Measurements from ENCODE around the gene MPDZ.

The MPDZ gene

DNA sequence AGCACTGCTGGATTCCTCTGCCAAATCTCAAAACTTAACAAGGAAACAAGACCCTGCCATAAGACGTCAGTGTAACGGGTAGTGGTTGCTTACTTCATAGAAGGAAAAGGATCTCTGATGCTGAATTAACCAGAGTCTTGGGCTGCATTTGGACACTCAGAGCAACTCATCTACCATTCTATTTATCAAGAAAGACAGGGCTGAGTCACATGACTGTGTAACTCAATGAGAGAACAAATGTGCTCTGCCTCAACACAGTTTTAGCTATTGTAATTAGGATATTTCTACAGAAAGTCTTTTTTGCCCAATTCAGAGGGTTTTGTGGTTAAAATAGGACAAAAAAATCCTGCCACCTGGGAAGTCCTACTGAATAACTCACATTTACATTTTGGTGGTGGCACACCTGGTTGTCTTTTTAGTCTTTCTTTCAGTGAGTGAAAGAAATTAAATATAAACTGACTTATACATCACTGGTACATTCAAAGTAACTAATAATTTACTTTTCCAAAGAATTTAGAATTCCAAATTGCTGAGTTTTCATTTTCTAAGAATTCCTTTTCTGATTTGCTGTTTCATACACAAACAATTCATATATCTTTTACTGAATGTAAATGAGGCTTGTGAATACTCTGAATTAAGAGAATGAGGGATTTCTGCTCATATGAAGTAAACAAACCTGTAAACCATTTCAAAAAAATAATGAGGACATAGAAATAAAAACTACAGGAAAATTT, 104.4 kb downstream of the MPDZ start:
- DNase-seq, result no peak

DNA sequence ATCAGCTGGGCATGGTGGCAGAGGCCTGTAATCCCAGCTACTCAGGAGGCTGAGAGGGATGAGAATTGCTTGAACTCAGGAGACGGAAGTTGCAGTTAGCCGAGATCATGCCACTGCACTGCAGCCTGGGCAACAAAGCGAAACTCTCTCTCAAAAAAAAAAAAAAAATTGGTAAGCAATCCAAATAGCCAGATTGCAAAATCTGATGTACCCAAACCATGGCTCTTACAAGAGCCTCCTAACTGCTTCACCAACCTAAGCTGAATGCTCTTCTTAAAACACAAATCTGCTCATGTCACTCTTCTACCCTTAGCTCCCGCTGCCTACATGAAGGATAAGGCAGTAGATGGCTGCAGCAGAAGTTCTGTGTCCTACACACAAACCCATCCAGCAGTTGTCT, 105.9 kb downstream of the MPDZ start:
- DNase-seq, result no peak

DNA sequence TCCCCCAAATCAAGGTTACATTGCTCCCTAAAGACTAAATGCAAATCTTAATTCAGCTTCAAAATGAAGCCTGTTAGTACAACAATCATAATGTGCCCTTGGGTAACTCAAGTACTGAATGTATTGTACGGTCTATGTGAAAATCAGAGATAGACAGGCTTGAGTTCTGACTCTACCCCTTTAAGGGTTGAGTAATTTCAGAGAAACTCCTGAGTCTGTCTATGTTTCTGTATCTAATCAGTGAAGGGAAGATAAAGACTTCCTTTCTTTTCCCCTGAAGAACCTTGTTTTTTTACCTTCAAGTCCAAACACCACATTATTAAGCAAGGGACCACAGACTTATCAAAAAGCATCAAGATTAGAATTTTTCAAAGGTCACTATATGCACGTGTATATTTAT, 108.2 kb downstream of the MPDZ start:
- no peak for DNase-seq

DNA sequence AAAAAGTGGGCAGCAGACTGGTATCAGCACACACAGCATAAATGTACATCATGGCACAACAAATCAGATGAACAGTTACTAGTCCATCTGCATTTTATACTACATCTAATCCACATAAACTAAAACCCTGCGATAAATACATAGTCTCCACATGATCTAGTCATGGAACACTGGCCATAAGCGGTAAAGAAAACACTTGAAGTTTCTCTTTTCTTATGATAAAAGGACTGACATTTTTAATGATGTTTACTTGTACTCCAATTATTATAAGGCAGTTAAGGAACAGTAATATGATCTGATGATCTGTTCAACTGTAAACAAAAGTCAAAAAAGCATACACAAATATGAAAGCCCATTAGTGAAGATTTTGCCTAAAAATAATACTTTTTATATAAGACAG, 112.5 kb downstream of the MPDZ start:
- no peak for DNase-seq

DNA sequence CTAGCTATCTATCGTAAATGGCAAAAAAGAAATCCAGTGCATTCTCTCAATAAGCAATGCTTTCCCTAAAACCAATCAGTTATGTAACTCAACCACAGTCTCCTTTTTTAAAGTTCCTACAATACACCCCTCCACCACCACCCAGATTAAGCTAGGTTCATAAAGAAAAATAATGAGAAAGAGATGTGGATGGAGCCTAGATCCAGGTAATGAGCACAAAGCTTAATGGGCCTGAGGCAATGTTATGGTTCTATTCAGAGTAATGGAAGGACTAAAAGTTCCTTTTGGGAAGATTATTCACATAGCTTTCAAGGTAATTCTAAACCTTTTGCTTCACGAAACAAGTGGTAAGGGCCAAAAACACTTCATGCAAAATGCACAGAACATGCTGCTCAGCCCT, 113.5 kb downstream of the MPDZ start:
- no peak for DNase-seq

DNA sequence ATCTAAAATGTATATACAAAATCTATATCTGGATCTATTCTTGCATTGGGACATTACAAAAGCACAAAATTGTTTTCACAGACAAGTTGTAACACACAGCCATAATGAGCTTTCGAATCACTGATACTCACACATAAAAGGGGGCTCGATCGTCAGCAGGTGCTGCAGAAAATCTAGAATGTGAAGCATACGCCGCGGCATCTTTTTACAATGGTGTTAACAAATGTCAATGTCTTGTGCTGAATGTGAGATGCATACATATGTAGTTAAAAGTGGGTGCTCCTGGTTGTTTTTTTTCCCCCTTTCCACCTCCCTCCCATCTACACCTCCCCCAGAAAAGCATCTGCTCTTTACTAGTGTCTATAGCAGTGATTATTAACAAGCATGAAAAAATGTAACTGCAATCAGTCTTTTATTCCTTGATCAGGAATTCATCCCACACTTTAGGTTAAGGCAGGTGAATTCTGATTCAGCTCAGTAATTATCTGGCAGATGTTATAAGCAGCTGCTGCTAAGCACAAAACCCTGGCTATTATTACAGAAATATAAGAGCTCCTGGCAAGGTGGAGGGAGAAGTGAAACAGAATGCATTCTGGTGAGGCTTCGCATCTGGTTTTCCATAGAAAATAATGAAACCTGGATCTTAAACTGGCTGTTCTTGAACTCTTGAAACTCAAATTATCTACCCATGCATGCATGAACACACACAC, 114.1 kb downstream of the MPDZ start:
- no peak for DNase-seq

DNA sequence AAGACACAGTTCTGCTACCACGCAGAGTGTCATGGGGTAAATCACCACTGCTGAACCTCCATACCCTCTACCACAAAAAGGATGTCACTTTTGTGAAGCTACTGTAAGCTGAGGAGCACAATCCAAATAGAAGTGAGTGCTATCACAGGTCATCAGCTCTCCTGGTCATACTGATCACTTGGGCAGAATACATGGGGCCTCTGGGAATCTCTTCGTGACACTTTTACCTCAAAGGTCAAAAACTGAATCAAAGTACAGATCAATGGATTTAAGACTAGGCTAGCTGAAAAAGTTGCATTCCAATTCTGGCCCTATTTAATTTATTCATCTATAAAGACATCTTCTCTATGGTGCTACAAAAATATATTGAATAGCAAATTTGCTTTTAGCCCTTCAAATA, 115.5 kb downstream of the MPDZ start:
- no peak for DNase-seq

DNA sequence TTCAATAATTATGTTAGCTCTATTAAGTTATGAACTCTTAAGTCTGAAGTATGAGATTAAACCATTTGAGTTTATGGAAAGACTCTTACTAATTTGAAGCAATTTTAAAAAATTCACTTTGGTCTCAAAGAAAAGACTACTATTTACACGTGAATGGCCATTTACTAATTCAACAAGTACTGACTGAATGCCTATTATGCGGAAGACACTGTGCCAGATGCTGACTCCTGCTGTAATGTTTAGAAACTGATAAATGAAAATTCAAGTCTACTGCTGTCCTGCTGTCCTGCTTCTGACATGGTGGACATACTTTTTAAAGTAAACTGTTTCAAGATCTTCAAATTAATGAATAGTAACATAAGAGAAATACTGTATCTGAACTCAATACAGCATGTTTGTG, 116.2 kb downstream of the MPDZ start:
- DNase-seq, result no peak

DNA sequence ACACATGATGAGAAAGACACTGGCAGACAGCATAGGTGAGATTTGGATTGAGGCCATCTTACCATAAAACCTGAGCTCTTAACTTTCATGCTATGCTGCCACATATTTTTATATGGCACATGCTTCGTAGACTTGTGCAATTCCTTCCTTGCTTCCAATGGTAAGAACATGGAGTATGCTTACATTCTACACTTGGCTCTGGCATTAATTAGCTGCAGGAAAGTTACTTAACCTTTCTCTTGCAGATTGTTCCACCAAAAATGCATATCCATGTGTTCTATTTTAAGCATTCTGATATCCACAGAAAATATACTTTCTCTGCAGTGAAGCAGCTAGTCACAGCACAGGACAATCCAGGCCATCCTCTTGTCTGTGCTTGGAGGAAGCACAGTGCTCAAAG, 119.4 kb downstream of the MPDZ start:
- DNase-seq, result no peak

DNA sequence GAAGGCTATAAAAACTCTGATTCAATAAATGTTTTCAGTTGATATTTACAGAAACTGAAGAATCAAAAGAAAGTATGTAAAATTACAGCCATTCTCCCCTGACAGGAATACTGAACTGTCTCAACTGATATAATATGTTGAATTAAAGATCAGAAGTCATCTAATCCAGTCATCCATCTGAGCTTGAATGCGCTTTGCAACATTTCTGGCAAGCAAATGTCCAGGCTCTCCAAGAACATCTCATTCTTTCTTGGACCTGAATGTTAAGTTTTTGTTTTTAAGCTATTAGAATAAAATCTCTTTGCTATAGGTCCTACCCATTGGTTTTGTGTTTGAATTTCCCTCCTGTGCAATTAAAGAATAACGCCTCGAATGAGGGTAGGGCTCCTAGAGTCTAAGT, 120.5 kb downstream of the MPDZ start:
- DNase-seq, result no peak

DNA sequence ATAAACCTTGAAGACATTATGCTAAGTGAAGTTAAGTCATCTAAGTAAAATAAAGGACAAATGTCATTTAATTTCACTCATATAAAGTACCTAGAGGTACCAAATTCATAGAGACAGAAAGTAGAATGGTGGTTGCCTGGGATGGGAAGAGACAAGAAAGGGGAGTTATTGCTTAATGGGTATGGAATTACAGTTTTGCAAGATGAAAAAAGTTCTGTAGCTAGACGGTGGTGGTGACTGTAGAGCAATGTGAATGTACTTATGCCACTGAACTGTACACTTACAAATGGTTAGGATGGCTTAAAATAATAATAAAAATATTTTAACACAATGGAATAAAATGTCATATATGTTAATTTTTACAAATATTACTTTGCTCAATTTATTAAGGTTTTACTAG, 128.0 kb downstream of the MPDZ start:
- DNase-seq, result no peak

DNA sequence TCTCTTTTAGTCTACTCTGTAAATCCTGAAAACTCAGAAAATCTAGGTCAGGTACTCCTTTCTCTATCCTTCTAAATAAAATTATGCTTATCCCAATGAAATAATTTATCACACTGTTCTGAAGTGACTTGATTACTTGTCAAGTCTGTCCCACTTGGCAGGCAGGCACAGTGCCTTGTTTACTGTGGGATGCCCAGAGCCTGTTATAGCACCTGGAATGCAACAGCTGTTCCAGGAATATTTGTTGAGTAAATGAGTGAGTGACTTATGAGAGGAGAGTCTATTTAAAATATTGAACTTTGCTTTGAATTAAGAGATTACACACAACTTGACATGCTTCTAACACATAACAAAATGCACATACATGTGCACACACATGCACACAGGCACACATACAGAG, 130.0 kb downstream of the MPDZ start:
- DNase-seq, result no peak

DNA sequence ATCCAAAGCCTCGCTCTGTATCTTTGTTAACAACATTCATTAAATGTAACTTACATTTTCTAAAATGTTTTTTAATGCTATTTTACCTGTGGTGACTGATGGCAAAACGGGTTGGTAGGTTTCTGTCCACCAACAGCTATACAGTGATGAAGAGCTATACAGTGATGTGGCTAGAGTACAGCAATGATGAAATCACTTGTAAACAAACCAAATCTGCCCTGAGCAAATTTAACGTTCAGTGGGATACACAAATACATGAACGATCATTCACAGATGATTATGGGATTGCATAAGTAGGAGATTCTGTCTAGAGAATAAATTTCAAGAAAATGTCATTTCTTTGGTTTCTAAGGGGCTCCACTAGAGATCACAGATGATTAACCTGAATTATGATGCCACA, 132.7 kb downstream of the MPDZ start:
- DNase-seq, result no peak

DNA sequence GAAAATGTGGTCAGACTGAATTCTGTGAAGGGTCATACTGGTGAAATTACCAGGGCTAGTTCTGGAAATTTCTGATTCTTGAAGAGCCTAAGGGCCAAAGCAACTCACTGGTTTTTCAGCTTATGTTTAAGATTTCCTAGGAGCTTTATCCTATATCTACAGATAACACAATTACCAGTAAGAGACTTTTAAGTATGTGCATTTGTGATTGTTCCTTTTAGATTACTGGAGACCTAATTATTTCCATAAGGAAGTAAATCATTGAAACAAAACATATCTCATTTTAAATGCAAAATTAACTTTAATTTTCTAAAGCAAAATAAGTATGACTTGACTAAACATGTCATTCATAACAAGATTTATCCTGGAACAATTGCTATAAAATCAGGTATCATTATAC, 134.2 kb downstream of the MPDZ start:
- DNase-seq, result no peak

DNA sequence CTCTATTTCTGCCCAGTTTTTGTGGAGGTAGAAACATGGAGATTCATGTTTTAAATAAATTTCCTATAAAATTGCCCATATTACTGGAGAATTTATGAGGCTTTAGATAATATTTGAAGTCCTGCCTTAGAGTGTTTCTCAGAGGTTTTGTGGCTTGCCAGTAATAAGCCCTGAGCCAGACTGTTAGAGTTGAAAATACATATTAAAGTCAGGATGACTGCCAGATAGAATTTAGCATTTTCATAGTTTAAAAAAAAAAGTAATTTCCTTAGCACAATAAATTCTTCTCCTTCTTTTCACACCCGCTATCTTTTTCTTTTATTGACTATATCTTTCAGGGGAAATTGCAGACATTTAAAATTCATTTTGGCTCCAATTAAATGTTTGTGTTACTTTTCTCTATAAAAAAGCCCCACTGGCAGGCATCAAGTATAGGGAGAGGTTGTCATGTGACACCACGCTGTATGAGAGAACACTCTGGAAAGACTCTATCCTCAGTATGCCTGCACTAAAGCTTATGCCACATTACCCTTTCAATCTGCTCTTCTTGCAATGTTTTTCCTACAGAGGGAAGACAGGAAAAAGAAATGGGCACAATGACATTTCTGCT, 135.2 kb downstream of the MPDZ start:
- DNase-seq, result no peak

DNA sequence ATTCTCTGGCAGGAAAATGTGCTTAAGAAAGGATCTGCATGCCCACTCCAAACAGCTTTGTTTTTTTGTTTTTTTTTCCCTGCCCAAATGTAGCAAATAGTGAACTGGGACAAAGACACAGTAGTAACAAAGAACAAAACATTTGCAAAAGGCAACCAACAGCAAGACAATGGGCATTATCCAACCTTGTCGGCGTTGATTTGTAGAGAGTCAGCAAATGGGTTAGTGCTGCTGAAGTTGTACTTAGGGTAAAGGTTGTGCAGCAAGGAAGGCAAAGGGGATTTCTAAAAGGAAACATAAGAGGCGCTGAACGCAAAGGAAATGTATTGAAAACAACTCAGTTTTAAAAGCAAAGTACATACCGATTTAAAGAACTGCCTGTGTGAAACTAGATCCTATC, 136.2 kb downstream of the MPDZ start:
- no peak for DNase-seq

DNA sequence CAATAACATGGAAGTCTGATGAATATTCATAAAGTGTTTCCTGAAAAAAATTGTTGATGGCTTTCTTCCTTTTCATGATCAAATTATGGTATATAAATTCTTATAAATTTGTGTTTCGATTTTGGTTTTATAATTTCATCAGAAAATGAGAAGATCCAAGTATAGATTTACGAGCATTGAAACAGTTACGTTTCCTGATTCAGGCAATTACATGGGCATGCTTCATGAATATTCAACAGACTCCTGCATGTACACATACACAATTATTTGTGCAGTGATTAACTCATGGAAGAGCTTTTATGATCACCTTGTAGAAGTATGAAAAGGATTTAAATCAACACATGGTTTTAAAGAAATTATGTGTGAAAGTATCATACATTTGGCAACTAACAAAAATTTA, 136.7 kb downstream of the MPDZ start:
- no peak for DNase-seq

DNA sequence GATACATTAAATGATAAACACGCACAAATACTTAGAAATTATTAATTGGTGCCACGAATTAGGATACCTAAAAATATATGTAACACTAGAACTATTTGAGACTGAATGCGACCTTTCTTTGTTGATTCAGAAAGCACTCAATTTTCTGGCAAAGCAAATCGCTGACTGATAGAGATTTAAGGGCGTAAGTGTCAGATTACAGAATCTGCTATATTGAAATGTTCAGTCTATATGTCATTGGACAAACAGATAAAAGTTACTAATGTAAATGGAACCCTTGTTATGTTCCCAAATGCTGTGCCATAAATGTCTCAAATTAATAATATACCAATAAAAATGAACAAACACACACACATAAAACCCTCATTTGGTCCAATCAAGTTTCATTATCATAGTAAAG, 137.9 kb downstream of the MPDZ start:
- DNase-seq, result no peak

DNA sequence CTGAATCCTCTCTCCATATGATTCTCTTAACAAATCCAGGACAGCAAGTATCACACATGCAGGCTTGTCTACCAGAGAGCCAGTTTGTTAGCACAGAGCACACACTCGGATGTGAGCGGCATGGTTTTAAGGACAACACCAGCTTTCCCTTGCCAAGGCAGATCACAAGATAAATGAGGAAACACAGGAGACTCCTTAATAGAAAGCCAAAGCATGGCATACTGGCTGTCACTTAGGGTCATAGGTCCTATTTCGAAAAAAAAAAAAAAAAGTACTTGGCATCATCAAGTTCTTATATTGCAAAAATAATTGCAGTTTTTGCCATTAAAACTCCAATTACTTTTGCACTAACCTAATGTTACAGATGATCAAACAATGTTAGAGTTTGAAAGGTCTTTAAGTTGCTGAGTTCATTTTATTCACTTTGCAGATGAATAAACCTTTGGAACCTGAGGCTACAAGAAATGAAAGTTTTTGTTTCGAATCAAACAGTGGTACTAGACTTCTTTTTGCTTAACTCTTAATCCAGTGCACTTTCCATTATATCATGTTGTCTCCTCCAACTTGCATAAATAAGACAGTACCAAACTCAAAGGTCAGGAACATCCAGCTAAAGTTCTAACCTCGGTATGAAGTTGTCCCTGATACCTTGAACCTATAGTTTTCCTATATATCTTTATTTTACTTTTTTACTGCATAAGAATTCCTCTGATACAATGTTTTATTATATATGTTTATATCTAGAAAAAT, 138.5 kb downstream of the MPDZ start:
- DNase-seq, result no peak

DNA sequence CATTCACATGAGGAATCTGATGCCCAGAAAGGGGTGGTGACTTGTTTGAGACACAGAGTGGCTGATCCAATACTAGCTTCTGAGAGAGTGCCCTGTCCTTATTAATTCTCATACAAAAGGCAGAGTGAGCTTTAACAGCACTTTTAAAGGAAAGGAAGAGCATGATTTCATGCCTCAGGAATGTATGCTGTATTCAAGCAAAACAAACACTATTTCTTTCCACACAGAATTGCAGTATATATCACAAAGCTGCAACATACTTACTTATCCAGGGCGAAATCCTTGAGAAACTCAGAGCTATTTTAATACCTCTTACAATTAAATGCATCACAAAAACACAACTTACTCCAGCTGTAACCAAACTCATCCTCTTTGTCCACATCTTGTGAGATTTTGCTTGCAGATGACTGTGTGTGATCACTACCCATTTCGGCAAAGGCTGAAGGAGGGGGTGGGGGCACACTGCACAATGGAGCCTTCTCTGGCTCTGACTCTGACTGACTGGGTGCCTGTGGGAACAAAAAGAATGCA, 139.8 kb downstream of the MPDZ start:
- DNase-seq, result no peak

DNA sequence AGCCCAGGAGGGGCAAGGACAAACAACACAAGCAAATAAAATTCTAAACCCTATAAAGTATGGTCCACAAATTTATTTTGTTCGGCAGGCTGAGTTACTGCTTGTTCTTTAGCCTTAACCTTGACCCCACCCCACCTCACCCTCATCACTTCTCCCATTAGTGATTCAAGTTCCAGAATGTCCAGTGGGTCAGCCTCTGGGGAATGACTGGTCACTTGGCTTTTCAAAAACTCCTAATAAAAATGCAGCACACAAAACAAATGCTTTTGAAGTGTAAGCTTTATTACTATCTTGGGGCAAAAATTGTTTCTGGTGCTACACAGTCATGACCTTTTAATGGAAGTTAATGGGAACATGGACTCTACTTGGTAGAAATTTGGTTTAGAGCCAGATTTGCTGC, 142.1 kb downstream of the MPDZ start:
- DNase-seq, result no peak

DNA sequence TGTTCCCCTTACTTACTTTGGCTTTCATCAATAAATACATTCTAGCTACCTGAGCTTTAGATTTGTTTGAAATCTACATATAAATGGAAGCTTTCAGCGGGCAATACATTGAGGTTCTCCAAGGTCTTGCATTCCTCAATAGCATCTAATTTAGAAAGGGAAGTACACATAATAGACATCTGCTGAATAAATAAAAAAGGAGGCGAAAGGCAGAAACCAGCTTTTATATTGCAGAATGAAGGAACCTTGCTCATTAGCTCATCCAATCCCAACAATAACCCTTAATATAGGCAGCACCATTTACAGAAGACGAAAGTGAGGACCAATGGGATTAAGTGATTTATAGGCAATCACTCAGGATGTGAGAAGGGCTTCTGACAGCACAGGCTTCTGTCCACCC, 147.5 kb downstream of the MPDZ start:
- no peak for DNase-seq

DNA sequence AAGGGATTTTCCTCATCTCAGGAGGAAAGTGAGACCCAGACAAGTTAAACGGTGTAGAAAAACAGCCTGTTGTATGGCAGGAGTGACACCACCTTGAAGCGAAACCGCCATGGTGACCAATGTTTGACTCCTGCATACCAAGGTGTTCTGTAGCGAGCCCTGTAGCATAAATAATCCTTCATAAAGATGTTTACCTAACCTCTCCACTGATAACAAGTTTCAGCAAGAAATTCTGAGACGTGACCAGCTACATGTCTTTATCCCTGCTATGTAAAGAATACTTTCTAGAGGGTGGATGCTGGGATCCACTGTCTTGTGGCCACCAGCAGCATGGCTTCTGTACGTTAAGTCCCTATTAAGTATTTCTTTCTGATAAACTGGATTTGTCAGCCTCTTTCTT, 148.1 kb downstream of the MPDZ start:
- no peak for DNase-seq
